ENCODE results near the gene MTMR3.

Gene MTMR3

DNA sequence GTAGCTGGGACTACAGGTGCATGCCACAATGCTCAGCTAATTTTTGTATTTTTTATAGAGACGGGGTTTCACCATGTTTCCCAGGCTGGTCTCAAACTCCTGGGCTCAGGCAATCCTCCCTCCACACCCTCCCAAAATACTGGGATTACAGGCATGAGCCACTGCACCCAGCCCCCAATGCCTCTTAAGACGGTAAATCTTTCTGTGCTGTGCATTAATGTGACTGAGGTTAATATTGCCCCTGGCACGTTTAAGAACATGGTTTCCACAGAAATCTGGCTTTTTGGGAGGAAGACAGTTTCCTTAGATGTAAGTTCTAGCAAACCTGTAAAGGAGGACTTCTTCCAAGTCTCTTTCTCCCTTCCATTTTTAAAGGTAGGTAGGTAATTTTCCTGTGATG lies 191.2 kb downstream of the MTMR3 start:
- no peak for TF ChIP-seq CTCF (IDR thresholded peaks at IDR 0.05)
- no peaks in the 10 kb centered on the region for H3K36me3 Mint-ChIP-seq (ENCODE audit: low read depth)
- no peak for DNase-seq
- H3K27me3 Mint-ChIP-seq (ENCODE audit: low read depth, poor library complexity) = peaks cover 33% of the 10 kb centered on the region
- H3K27ac Mint-ChIP-seq = no peak overlapping the region
- H3K9me3 Mint-ChIP-seq = peaks cover 7% of the 10 kb centered on the region
- no peak overlapping the region for H3K4me3 Mint-ChIP-seq
- H3K4me1 Mint-ChIP-seq = peaks cover 13% of the 10 kb centered on the region

GRCh38 chr22:30074994-30075393 lies 192.0 kb downstream of the MTMR3 start:
- Mint-ChIP-seq H3K36me3 (ENCODE audit: low read depth) (no peaks in the 10 kb centered on the region), H3K4me3 (no peak overlapping the region), H3K9me3 (peaks cover 3% of the 10 kb centered on the region), H3K27me3 (ENCODE audit: low read depth, poor library complexity) (peaks cover 37% of the 10 kb centered on the region), H3K4me1 (peaks cover 14% of the 10 kb centered on the region), H3K27ac (no peak overlapping the region)
- DNase-seq = no peak
- no peak for TF ChIP-seq CTCF (IDR thresholded peaks at IDR 0.05)

DNA sequence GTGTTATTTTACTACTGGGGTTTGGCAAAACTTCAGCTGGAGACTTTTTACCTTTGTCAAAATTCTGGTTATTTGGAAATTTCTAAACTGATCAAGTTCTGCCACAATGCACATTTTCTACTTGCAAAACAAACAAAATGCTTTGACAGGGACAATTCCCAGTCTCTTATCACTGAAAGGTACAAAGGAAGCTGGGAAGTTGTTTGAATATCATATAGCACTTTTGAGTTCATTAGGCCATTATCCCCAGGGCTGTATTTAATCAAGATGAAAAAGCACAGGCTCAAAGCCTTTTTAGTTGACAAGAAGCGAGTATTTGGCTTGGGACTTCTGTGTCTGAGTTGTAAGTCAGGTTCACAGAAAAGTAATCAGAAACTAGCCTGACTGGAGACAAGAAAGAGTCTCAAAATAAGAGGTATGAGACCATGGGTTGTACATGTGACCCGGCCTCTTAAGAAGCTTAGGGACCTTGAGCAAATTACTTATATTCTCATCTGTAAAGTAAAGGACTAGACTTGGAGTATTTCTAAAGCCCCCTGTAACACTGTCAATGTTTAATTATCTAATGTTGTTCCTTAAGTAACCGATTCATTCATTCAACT lies 194.4 kb downstream of the MTMR3 start:
- Mint-ChIP-seq H3K27me3 (ENCODE audit: low read depth, poor library complexity) (peaks cover 44% of the 10 kb centered on the region), H3K4me1 (peaks cover 19% of the 10 kb centered on the region), H3K4me3 (no peak overlapping the region), H3K36me3 (ENCODE audit: low read depth) (no peaks in the 10 kb centered on the region), H3K27ac (no peak overlapping the region), H3K9me3 (peaks cover 3% of the 10 kb centered on the region)
- no peak for TF ChIP-seq CTCF (IDR thresholded peaks at IDR 0.05)
- DNase-seq = no peak

DNA sequence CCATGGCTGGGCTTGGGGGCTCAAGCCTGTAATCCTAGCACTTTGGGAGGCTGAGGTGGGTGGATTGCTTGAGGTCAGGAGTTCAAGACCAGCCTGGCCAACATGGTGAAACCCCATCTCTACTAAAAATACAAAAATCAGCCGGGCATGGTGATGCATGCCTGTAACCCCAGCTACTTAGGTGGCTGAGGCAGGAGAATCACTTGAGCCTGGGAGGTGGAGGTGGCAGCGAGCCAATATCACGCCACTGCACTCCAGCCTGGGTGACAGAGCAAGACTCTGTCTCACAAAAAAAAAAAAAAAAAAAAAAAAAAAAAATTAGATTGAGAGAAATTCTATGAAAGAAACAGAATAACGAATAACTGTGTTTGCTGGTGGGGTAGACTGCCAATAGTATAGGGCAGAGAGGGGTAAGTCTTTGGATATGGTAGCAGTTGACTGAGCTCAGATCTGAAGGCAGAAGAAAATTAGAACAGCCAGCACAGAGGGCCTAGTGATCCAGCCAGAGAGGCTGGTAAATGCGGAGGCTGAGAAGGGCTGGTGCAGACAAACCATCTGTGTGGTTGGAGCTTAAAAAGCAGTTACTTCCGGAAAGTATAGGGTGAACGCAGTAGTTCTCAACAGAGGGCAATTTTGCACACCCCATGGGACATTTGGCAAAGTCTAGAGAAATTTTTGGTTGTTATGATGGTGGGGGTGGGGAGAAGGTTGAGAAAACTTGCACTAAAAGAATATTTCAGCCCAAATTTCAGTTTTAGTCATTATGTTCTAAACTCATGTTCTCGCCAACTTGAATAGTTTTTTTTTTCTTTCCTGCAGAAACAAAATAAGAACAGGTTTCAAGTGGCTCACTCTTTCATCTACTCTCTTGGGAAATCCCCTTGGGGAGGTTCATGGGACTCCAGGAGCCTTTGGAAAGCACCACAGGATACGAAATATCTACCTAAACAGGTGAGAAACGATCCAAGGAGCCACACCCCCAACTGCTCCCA lies 195.6 kb downstream of the MTMR3 start:
- no peak for TF ChIP-seq CTCF (IDR thresholded peaks at IDR 0.05)
- peaks cover 47% of the 10 kb centered on the region for H3K27me3 Mint-ChIP-seq (ENCODE audit: low read depth, poor library complexity)
- no peak overlapping the region for H3K27ac Mint-ChIP-seq
- no peak overlapping the region for H3K4me3 Mint-ChIP-seq
- H3K36me3 Mint-ChIP-seq (ENCODE audit: low read depth) = no peaks in the 10 kb centered on the region
- H3K4me1 Mint-ChIP-seq = peaks cover 19% of the 10 kb centered on the region
- H3K9me3 Mint-ChIP-seq = peaks cover 6% of the 10 kb centered on the region
- no peak for DNase-seq

DNA sequence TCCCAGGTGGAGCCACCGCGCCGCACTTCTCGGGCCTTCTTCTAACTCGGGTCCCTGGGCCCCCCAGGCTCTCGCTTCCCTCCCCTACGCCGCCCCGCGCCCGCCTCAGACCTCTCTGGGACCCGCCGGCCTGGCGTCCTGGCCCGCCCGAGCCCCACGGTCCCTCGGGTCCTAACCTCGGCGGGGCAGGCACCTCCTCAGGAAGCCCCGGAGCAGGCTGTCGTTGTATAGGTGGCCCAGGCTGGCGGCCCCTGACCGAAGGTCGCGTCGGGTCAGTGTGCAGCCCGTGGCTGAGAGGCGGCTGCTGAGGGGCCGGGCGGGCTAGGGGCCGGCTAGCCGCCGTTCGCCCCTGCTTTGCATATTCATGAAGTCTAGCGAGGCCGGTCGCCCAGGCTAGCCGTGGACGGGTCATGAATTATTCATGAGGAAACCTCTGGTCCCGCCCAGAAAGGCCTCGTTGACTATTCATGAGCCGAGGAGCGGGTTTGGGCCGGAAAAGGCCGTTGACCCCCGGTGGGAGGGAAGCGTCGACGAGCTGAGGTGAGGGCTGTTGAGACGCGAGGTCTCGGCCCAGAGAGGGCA lies 197.1 kb downstream of the MTMR3 start, which contains the start of gene HORMAD2:
HORMAD2 (plus strand) TSS at position 513 of the 582 bp plus-strand sequence. CDS start 13,489 bp downstream, outside the sequence.
- Mint-ChIP-seq H3K9me3 (peaks cover 12% of the 10 kb centered on the region), H3K27me3 (ENCODE audit: low read depth, poor library complexity) (peaks cover 45% of the 10 kb centered on the region), H3K36me3 (ENCODE audit: low read depth) (no peaks in the 10 kb centered on the region), H3K4me1 (peaks cover 19% of the 10 kb centered on the region), H3K27ac (no peak within 1 kb of the TSS), H3K4me3 (peak within 1 kb of the TSS; percentile 65)
- TF ChIP-seq CTCF (IDR thresholded peaks at IDR 0.05) = no peak
- DNase-seq = peak; percentile 66
